Endodermal cell (in vitro differentiated cells): Measurements from ENCODE around the gene ARR3. TPM values are rescaled to one million over a fixed set of nuclear protein-coding genes. Genes with fewer than 3 reads are reported as not detected.

Source experiments
- DNase-seq: peaks from one replicate; pipeline ENCODE4 v3.0.0-alpha.2; 2017
- H3K27ac ChIP-seq: 2 replicates; pipeline ENCODE4 v1.5.1; 2013; ENCODE audit warnings: mild to moderate bottlenecking, low read depth, low read length, moderate library complexity
- H3K27me3 ChIP-seq: 2 replicates; pipeline ENCODE4 v1.6.1; 2013; ENCODE audit warnings: mild to moderate bottlenecking, low read length, moderate library complexity; ENCODE audit not compliant: insufficient read depth, control insufficient read depth, poor library complexity, severe bottlenecking
- H3K36me3 ChIP-seq: 2 replicates; pipeline ENCODE4 v1.7.0; 2013; ENCODE audit warnings: mild to moderate bottlenecking, low read length, moderate library complexity; ENCODE audit not compliant: control insufficient read depth, insufficient read depth
- H3K4me1 ChIP-seq: one replicate; pipeline ENCODE4 v1.7.0; 2013; ENCODE audit warnings: low read length; ENCODE audit not compliant: control insufficient read depth, insufficient read depth
- H3K4me3 ChIP-seq: 2 replicates; pipeline ENCODE4 v1.5.1; 2013; ENCODE audit warnings: mild to moderate bottlenecking, low read length, moderate library complexity
- H3K9ac ChIP-seq: 2 replicates; pipeline ENCODE4 v1.6.1; 2013; ENCODE audit warnings: mild to moderate bottlenecking, low read length, moderate library complexity; ENCODE audit not compliant: poor library complexity, severe bottlenecking; ENCODE audit errors: extremely low read depth
- H3K9me3 ChIP-seq: 2 replicates; pipeline ENCODE4 v1.6.1; 2013; ENCODE audit warnings: mild to moderate bottlenecking, low read length, moderate library complexity; ENCODE audit not compliant: control insufficient read depth
- H3K27ac Mint-ChIP-seq: 2 replicates; pipeline ENCODE4 v1.8.0; 2020; ENCODE audit warnings: mixed read lengths
- H3K27me3 Mint-ChIP-seq: 2 replicates; pipeline ENCODE4 v1.8.0; 2021; ENCODE audit warnings: mild to moderate bottlenecking, mixed read lengths; ENCODE audit not compliant: insufficient read depth
- H3K36me3 Mint-ChIP-seq: 2 replicates; pipeline ENCODE4 v1.8.0; 2020; ENCODE audit warnings: low read depth, mixed read lengths
- H3K4me1 Mint-ChIP-seq: 2 replicates; pipeline ENCODE4 v1.8.0; 2020; ENCODE audit warnings: mixed read lengths
- H3K4me3 Mint-ChIP-seq: 2 replicates; pipeline ENCODE4 v1.8.0; 2020; ENCODE audit warnings: mild to moderate bottlenecking, moderate library complexity, mixed read lengths
- H3K9me3 Mint-ChIP-seq: 2 replicates; pipeline ENCODE4 v1.8.0; 2020; ENCODE audit warnings: mild to moderate bottlenecking, mixed read lengths
- CTCF ChIP-seq: fragments of 200-600 bp; sonication (generic); conservative IDR thresholded peaks from 2 replicates; pipeline ENCODE4 v1.5.0; 2021; ENCODE audit warnings: antibody characterized with exemption, mild to moderate bottlenecking
- WGBS, 2 experiments: methylation state at CpG; one replicate each; pipeline versions ENCODE4 v1.1.5 to v1.1.7; 2013; ENCODE audit warnings: missing lambda C conversion rate in 2 of 2, mixed read lengths in 1 of 2; ENCODE audit not compliant: insufficient coverage in 1 of 2, insufficient read length in 1 of 2; 5-methylcytosine and 5-hydroxymethylcytosine counted together
- total RNA-seq, 2 donors: library from RNA; stranded (reverse); fragmentation: NEBNext Ultra II Directional in 1 of 2; extraction: Animal tissue kit (Norgen Biotek cat#: 25700) in 1 of 2; gene quantifications; 2 replicates in 1 of 2; 3 replicates in 1 of 2; pipeline ENCODE4 v1.2.1, GENCODE V29; 2021

Gene ARR3
- total RNA-seq, 2 donors from 2014 or later: not detected

GRCh38 chrX:70289793-70290770 lies 21.9 kb downstream of the ARR3 start, which contains the start of the genes KIF4A and PDZD11:
Gene KIF4A, plus strand, starts transcription at chrX:70290104. Its CDS starts 355 bp downstream, at chrX:70290459.
Gene PDZD11, minus strand, starts transcription at chrX:70289927. Its CDS starts 586 bp downstream, at chrX:70289341.
- no peaks in the 10 kb centered on the region for H3K27me3 Mint-ChIP-seq
- TF ChIP-seq CTCF: no peak
- H3K9me3 Mint-ChIP-seq: peaks cover 41% of the 10 kb centered on the region
- peaks cover 6% of the 10 kb centered on the region for H3K4me1 Mint-ChIP-seq
- Histone ChIP-seq H3K4me1 (no peaks in the 10 kb centered on the region), H3K4me3 (peak within 1 kb of the TSS; percentile 94), H3K27ac (no peak within 1 kb of the TSS), H3K9me3 (no peaks in the 10 kb centered on the region), H3K9ac (peak within 1 kb of the TSS; percentile 59), H3K27me3 (no peaks in the 10 kb centered on the region), H3K36me3 (peaks cover 25% of the 10 kb centered on the region)
- H3K36me3 Mint-ChIP-seq: peaks cover 15% of the 10 kb centered on the region
- peak within 1 kb of the TSS; percentile 90 for H3K4me3 Mint-ChIP-seq
- peak; percentile 93 for DNase-seq
- H3K27ac Mint-ChIP-seq: peak within 1 kb of the TSS; percentile 89
- 0% methylated on average over 53 of the region's 62 CpGs; no CpG with 5 or more reads in 1 of the 2 experiments for WGBS, 2 experiments

DNA sequence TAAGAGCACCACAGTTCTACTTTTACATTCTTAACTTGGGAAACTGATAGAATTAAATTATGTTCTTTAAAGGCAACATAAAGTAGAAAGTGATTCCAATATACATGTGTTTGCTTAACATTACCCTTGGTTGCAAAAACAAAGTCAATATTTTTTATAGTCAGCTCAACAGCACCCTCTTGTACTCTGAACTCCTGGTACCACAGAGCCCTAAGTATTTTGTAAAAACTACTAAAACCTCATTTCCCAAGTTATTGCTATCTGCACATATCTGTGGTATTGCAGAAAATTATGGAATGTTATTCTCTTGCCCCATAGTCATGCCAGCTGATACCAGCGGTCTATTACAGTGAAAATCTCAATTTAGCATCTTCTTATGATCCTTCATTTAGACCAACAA lies 24.7 kb downstream of the ARR3 start:
- no peak overlapping the region for H3K9ac ChIP-seq
- H3K4me3 ChIP-seq: peak overlapping the region; percentile 94
- WGBS, 2 experiments: 0% methylated on average over 1 of the region's 1 CpG
- Mint-ChIP-seq H3K4me1 (peaks cover 6% of the 10 kb centered on the region), H3K4me3 (no peak overlapping the region), H3K27me3 (no peaks in the 10 kb centered on the region), H3K9me3 (peaks cover 30% of the 10 kb centered on the region), H3K27ac (no peak overlapping the region), H3K36me3 (peaks cover 5% of the 10 kb centered on the region)
- H3K27me3 ChIP-seq: no peaks in the 10 kb centered on the region
- no peaks in the 10 kb centered on the region for H3K9me3 ChIP-seq
- no peaks in the 10 kb centered on the region for H3K4me1 ChIP-seq
- no peak for TF ChIP-seq CTCF
- DNase-seq: no peak
- no peak overlapping the region for H3K27ac ChIP-seq
- peaks cover 24% of the 10 kb centered on the region for H3K36me3 ChIP-seq

DNA sequence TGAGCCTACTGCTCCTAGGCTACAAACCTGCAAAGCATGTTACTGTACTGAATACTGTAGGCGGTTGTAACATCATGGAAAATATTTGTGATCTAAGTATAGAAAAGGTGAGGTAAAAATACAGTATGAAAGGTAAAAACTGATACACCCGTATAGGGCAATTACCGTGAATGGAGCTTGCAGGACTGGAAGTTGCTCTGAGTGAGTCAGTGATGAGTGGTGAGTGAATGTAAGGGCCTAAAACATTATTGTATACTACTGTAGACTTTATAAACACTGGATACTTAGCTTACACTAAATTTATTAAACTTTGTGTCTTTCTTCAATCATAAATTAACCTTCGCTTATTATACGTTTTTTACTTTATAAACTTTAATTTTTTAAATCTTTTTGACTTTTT lies 25.5 kb downstream of the ARR3 start:
- no peaks in the 10 kb centered on the region for H3K9me3 ChIP-seq
- WGBS, 2 experiments: 80 to 96% methylated on average over 1 to 5 of the region's 5 CpGs
- no peaks in the 10 kb centered on the region for H3K27me3 ChIP-seq
- peaks cover 23% of the 10 kb centered on the region for H3K36me3 ChIP-seq
- Mint-ChIP-seq H3K4me1 (peaks cover 6% of the 10 kb centered on the region), H3K4me3 (no peak overlapping the region), H3K27ac (no peak overlapping the region), H3K9me3 (peaks cover 28% of the 10 kb centered on the region), H3K27me3 (no peaks in the 10 kb centered on the region), H3K36me3 (peaks cover 5% of the 10 kb centered on the region)
- no peak for TF ChIP-seq CTCF
- H3K4me3 ChIP-seq: no peak overlapping the region
- no peak overlapping the region for H3K9ac ChIP-seq
- no peaks in the 10 kb centered on the region for H3K4me1 ChIP-seq
- H3K27ac ChIP-seq: no peak overlapping the region
- DNase-seq: no peak
